ENCODE measurements around the gene RUNDC1.

Gene RUNDC1

GRCh38 chr17:43020030-43020621 is 39.8 kb downstream of the RUNDC1 start:
- FAIRE-seq = no peak

GRCh38 chr17:43020789-43021740 is 40.7 kb downstream of the RUNDC1 start:
- FAIRE-seq = no peak

DNA sequence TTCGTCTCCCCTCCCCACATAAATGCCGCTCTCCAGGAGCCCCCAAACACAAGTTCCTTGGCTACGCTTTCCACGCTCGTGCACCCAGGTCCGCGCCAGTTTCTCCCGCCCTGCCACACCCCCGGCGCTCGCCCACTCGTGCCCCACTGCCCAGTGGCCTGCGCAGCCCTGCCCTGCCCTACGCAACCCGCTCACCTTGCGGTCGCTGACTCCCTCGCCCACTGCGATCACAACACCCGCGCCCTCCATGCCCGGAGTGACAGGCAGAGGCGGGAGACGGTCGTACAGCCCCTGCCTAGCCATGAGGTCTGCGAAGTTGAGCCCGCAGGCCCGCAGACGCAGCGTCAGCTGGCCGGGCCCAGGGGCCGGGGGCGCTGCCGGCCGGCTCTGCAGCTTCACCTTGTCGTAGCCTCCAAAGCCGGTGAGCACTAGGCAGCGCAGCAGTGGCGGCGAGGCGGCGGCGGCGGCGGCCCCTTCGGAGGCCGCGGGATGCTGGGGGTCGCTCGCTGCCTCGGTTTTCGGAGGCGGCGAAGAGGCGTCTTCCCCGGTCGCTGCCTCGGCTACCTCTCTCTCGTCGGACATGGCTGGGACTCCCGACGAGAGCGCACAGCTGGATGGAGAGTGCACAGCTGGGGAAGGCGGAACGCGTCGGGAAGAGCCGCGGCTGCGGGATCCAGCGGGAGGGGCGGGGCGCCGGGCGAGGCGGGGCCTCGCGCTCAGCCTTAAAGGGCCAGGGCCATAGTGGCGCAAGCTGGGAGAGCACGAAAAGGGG is 41.6 kb downstream of the RUNDC1 start, which contains the start of gene VAT1:
Gene VAT1 (minus strand): TSS at position 645 of the 772 bp plus-strand sequence. CDS start 63 bp downstream, at position 582.
- no peak for FAIRE-seq

DNA sequence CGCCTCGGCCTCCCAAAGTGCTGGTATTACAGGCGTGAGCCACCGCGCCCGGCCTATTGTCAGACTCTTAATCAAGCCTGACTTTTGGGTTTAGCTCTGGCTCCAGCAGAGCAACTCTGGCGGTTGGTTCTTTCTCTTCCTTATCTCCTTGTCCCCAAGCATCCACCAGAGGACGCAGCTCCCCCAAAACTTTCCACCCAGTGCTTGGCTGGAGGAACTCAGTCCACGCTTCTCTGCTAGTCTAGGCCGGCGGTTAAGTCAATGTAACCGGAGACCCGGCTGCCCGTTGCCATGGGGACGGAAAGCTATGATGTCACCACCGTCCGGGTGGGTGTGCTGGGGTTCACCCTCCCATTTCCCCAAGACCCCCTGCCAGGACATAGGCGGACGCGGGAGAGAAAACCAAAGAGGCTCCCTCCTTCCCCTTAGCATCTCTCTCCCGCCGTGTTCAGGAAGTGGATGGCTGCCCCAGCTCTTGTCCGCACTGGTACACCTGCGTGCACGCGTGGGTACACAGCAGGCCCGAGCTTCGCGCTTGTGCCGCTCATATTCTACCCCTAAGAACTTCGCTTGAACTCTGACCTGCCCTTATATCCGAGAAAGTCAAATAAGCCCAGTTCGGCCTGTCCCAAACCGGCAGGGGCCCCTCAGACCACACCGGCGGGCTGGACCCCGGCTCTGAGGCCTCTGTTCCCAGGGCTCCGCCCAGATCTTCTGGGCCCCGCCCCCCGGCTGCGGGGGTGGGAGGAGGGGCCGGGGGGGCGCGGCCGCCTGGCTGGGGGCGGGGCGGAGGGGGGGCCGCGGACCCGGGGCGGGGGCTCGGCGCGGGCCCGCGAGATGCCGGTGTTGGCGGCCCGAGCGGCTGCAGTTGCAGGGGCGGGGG is 44.3 kb downstream of the RUNDC1 start, which contains the start of gene RND2:
Gene RND2 (plus strand): TSS at position 825 of the 883 bp plus-strand sequence. CDS start 117 bp downstream, outside the sequence.
- FAIRE-seq = peak; percentile 91

DNA sequence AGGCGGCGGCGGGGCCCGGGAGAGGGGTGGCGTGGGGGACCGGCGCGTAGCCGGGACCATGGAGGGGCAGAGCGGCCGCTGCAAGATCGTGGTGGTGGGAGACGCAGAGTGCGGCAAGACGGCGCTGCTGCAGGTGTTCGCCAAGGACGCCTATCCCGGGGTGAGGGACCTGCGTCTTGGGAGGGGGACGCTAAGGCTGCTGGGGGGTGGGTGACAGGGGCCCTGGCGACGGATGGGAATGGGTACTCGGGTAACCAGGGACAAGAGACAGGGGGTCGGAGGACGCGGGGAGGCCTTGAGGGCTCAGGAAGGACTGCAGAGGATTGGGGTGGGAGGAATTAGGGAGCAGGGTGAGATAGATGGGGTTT is 44.9 kb downstream of the RUNDC1 start:
- FAIRE-seq = no peak

DNA sequence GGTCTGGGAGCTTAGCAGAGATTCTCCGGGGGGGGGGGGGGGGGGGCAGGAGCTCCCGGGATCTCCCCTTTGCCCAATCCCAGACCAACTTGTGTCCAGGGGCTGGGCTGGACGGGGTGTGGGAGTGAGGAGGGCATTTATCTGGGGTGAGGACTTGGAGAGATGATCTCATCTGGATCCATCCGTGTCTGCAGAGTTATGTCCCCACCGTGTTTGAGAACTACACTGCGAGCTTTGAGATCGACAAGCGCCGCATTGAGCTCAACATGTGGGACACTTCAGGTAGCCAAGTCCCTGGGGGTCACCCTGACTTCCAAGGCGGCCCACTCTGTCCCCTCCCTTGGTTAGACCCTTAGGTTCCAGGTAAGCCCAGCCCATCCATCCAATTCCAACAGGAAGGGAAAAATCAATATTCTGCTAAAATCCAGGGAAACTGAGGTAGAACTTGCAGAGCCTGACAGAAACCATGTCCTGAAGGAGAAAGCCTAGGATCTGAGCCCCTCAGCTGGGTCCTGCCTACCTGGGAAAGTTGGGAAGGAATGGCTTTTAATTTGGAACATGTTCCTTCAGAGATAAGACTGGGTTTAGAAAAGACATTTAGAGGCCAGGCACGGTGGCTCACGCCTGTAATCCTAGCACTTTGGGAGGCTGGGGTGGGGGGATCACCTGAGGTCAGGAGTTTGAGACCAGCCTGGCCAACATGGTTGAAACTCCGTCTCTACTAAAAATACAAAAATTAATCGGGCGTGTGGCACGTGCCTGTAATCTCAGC is 45.6 kb downstream of the RUNDC1 start:
- no peak for FAIRE-seq

- no peak for FAIRE-seq
These were observed 46.2 kb downstream of the RUNDC1 start for GRCh38 chr17:43026595-43026994.

DNA sequence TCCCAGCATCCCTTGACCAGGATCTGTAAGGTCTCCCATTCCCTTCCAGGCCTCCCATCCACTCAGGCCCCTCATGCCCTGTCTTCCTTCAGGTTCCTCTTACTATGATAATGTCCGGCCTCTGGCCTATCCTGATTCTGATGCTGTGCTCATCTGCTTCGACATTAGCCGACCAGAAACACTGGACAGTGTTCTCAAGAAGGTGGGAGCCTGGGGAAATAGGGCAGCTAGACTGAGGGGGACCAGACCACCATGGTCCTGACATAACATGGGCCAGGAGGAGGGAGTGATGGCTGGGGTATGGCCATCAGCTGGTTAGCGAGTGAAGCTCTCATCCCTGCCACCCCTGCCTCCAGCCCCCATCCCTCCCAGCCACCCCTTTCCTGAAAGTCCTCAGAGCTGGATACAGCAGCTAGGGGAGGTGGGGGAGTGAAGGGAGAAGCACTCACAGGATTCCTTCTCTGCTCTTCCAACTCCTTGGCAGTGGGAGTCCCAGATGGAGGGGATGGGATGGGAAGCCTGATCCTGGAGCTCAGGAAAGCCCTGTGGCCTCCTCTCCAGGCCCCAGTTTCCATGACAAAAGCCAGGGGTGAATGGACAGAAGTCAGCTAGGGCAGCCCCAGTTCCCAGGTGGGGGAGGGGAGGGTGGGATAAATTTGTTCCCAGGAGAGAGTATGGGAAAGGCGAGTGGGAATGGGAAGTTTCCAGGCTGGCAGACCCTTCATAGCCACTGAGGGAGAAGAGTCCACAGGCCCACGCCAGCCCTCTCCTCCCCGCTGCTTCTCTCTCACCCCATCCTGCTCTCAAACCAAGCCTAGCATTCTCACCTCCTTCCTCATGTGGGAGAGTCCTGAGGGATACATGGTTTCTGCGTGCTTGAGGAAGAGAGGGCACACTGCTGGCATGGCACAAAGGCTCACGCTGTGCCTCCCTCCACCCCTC is 47.0 kb downstream of the RUNDC1 start:
- no peak for FAIRE-seq

GRCh38 chr17:43028221-43028861 is 48.0 kb downstream of the RUNDC1 start:
- no peak for FAIRE-seq

DNA sequence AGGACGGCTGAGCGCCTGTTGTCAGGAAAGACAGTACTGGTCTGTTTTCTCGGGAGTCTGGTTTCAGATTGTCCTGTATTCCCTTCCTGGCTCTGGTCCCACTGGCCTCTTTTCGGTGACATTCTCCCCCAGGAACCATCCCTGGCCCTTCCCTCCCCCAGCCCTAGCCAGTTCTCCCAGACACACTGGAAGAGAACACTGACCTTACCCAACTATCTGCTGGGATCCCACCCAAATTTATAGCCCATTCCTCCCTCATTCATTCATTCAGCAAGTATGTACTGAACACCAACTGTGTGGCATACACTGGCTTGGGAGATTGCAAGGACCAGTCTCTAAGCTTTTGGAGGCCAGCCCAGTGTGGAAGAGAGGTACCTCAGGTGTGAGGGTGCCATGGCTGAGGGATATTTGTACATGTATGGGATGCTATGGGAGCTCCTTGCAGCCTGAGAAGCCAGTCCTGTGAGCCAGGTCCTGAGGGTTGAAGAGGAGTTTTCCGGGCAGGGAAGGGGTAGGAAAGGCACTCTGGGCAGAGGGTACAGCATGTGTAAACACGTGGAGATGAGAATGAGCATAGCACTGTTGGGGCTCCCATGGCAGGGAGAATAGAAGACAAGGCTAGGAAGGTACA is 49.9 kb downstream of the RUNDC1 start:
- FAIRE-seq = no peak

GRCh38 chr17:43031666-43032065 is 51.3 kb downstream of the RUNDC1 start:
- no peak for FAIRE-seq

- no peak for FAIRE-seq
These were observed 53.9 kb downstream of the RUNDC1 start for GRCh38 chr17:43033948-43034881.

DNA sequence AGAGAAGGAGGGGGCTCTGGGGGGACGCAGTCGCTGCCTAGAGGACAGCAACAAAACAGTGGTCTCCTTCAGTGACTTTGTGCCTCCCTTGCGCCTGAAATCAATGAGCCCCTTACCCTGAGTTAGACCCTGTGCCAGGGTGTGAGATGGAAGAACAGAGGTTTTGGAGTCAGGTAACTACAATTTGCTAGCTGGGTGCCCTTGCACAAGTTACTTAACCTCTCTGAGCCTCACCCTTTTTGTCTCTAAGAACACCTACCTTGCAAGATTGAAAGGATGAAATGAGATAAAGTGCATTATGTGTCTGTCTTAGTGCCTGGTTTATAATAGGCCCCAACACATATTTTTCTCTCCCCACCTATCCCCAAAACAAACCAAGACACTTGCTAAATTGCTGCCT is 54.5 kb downstream of the RUNDC1 start:
- FAIRE-seq = no peak

DNA sequence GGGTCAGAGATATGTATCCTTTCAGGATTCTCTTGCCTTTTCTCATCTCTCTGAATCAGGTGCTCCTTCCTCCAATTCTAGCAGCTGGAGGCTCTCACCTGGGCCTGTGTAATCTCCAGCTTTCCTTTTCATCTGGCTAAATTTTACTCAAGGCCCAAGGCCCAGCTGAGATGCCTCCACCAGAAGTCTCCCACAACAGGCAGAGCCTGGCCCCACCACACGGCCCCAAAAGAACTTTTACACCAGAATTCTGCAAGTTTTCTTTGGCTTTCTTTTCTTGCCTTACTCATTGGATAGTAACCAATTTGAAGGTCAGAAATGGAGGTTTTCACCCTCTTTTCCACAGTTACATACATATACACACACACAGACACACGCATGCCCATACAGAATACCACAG is 59.3 kb downstream of the RUNDC1 start:
- no peak for FAIRE-seq

DNA sequence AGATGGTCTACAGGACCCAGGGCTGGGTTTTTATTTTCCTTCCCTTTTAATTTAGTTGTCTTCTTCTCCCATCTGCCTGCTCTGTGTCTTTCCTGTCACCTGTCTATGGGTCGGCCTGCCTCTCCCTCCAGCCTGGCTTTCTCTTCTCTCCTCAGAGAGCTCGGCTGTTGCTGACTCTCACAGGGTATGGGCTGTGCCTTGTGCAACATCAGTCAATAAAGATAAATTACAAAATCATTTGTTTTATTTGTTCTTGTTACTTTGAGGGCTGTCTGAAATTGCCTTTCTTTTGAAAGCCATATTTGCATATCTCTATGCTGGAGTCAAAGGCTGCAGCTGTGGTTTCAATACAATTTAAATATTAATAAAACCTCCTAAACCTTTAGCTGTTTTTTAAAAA is 60.3 kb downstream of the RUNDC1 start:
- no peak for FAIRE-seq

DNA sequence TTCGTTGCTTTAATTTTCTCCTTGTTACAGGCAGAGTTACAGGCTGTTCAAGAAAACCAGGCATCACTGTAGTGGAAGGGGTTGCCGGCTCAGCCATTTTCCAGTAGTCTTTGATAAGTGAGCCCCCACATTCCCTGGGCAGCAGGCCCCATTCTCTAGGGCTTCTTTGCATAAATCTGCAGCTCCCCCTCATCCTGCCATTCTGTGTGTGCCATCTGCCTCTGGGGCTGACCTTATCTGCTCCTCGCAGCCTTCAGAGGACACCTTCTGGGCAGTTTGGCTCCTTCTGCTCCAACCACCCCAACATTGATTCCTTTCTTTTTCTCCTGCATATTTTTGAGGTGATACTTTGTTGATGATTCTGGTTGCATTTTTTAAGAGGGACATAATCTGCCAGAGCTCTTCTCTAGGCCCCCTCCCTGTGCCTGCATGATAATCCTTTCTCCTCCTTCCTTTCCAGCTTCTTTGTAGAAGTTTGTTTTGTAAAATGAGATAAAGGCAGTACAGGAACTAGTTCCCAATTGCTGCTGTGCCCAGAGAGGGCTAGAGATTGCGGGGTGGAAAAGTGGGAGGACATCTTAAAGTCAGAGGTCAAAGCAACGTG is 61.8 kb downstream of the RUNDC1 start:
- FAIRE-seq = no peak
